Vagina (tissue), 2 donors: ENCODE data around the gene NRXN3.

Experiments used
- POLR2AphosphoS5 ChIP-seq, 2 donors: sonication (generic); formaldehyde crosslinking; IDR thresholded peaks; one replicate each; pipeline ENCODE4 v1.9.0; 2017; ENCODE audit warnings: antibody characterized with exemption in 2 of 2, mild to moderate bottlenecking in 2 of 2, low read depth in 1 of 2; ENCODE audit not compliant: insufficient read depth in 1 of 2
- TF ChIP-seq, protein P1 (sequence below), 3 experiments: fragments of 450-650 bp in 2 of 3; fragments of 200-600 bp in 1 of 3; sonication (generic) in 1 of 3; IDR thresholded peaks; one replicate each; pipeline ENCODE4 v1.5.1; 2017 to 2019; ENCODE audit warnings: antibody characterized with exemption in 3 of 3, mild to moderate bottlenecking in 2 of 3, moderate library complexity in 2 of 3

DNA sequence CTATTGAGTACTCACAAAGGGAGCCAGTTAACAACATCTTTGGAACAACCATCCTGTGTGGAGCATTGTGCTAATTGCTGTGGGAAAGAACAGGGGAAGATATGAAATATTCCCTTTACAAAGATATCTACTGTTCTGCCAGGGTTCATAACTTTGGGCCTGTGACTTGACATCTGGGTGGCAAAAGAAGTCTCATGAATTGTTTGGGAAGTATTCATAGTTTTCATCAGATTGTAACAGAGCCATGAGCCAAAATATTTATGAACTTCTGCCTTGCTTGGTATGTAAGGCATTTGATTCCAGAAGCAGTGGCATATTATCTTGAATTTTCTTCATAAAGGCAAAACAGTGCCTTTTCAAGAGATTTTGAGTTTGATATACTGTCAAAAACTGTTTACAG lies 1224.9 kb downstream of the NRXN3 start:
- TF ChIP-seq, protein P1, sequence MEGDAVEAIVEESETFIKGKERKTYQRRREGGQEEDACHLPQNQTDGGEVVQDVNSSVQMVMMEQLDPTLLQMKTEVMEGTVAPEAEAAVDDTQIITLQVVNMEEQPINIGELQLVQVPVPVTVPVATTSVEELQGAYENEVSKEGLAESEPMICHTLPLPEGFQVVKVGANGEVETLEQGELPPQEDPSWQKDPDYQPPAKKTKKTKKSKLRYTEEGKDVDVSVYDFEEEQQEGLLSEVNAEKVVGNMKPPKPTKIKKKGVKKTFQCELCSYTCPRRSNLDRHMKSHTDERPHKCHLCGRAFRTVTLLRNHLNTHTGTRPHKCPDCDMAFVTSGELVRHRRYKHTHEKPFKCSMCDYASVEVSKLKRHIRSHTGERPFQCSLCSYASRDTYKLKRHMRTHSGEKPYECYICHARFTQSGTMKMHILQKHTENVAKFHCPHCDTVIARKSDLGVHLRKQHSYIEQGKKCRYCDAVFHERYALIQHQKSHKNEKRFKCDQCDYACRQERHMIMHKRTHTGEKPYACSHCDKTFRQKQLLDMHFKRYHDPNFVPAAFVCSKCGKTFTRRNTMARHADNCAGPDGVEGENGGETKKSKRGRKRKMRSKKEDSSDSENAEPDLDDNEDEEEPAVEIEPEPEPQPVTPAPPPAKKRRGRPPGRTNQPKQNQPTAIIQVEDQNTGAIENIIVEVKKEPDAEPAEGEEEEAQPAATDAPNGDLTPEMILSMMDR (IDR thresholded peaks at IDR 0.05), result no peak
- no peak for TF ChIP-seq POLR2AphosphoS5 (IDR thresholded peaks at IDR 0.05; ENCODE audit: insufficient read depth in 1 of 2, low read depth in 1 of 2)
